ENCODE measurements around the gene TUBA3E. TPM values are rescaled to one million over a fixed set of nuclear protein-coding genes. Genes with fewer than 3 reads are reported as not detected.

Gene TUBA3E
- total and polyA plus RNA-seq, 2 of the 13 experiments (the other 11 are each of a cell fraction or from before 2014, with no cell fraction given) = not detected

- TF ChIP-seq SMAD1 (CRISPR knock-in tag; IDR thresholded peaks at IDR 0.05; ENCODE audit: borderline replicate concordance, low read depth) (no peak), EEA1 (CRISPR knock-in tag; IDR thresholded peaks at IDR 0.05; ENCODE audit: borderline replicate concordance) (0 out of 2 replicates have a peak, but pooled peaks have one; percentile 11), ARID4A (CRISPR knock-in tag; IDR thresholded peaks at IDR 0.05; ENCODE audit: borderline replicate concordance) (peak; percentile 14; the same call in 1 of the 2 replicates), KLF6 (CRISPR knock-in tag; IDR thresholded peaks at IDR 0.05) (0 out of 2 replicates have a peak, but pooled peaks have one; percentile 8), ZNF891 (CRISPR knock-in tag; IDR thresholded peaks at IDR 0.05) (no peak), TRAFD1 (CRISPR knock-in tag; IDR thresholded peaks at IDR 0.05; ENCODE audit: borderline replicate concordance) (no peak), BCL6 (CRISPR knock-in tag; IDR thresholded peaks at IDR 0.05) (no peak), HNF4A (CRISPR knock-in tag; IDR thresholded peaks at IDR 0.05) (peak; percentile 44; the same call in 1 of the 2 replicates), PHB2 (IDR thresholded peaks at IDR 0.05; ENCODE audit: partially characterized antibody) (no peak), TEAD2 (CRISPR knock-in tag; IDR thresholded peaks at IDR 0.05) (no peak), ZFY (CRISPR knock-in tag; IDR thresholded peaks at IDR 0.05) (0 out of 2 replicates have a peak, but pooled peaks have one; percentile 7)
- TF ChIP-seq, protein P1, sequence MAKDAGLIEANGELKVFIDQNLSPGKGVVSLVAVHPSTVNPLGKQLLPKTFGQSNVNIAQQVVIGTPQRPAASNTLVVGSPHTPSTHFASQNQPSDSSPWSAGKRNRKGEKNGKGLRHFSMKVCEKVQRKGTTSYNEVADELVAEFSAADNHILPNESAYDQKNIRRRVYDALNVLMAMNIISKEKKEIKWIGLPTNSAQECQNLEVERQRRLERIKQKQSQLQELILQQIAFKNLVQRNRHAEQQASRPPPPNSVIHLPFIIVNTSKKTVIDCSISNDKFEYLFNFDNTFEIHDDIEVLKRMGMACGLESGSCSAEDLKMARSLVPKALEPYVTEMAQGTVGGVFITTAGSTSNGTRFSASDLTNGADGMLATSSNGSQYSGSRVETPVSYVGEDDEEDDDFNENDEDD (CRISPR knock-in tag; IDR thresholded peaks at IDR 0.05; ENCODE audit: borderline replicate concordance) = 0 out of 2 replicates have a peak, but pooled peaks have one; percentile 14
- TF ChIP-seq, protein P2, sequence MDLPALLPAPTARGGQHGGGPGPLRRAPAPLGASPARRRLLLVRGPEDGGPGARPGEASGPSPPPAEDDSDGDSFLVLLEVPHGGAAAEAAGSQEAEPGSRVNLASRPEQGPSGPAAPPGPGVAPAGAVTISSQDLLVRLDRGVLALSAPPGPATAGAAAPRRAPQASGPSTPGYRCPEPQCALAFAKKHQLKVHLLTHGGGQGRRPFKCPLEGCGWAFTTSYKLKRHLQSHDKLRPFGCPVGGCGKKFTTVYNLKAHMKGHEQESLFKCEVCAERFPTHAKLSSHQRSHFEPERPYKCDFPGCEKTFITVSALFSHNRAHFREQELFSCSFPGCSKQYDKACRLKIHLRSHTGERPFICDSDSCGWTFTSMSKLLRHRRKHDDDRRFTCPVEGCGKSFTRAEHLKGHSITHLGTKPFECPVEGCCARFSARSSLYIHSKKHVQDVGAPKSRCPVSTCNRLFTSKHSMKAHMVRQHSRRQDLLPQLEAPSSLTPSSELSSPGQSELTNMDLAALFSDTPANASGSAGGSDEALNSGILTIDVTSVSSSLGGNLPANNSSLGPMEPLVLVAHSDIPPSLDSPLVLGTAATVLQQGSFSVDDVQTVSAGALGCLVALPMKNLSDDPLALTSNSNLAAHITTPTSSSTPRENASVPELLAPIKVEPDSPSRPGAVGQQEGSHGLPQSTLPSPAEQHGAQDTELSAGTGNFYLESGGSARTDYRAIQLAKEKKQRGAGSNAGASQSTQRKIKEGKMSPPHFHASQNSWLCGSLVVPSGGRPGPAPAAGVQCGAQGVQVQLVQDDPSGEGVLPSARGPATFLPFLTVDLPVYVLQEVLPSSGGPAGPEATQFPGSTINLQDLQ (CRISPR knock-in tag; IDR thresholded peaks at IDR 0.05) = no peak
- TF ChIP-seq, protein P3, sequence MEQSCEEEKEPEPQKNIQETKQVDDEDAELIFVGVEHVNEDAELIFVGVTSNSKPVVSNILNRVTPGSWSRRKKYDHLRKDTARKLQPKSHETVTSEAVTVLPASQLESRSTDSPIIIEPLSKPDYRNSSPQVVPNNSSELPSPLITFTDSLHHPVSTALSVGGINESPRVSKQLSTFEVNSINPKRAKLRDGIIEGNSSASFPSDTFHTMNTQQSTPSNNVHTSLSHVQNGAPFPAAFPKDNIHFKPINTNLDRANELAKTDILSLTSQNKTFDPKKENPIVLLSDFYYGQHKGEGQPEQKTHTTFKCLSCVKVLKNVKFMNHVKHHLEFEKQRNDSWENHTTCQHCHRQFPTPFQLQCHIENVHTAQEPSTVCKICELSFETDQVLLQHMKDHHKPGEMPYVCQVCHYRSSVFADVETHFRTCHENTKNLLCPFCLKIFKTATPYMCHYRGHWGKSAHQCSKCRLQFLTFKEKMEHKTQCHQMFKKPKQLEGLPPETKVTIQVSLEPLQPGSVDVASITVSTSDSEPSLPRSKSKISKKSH (CRISPR knock-in tag; IDR thresholded peaks at IDR 0.05; ENCODE audit: borderline replicate concordance) = no peak
- TF ChIP-seq, protein P4, sequence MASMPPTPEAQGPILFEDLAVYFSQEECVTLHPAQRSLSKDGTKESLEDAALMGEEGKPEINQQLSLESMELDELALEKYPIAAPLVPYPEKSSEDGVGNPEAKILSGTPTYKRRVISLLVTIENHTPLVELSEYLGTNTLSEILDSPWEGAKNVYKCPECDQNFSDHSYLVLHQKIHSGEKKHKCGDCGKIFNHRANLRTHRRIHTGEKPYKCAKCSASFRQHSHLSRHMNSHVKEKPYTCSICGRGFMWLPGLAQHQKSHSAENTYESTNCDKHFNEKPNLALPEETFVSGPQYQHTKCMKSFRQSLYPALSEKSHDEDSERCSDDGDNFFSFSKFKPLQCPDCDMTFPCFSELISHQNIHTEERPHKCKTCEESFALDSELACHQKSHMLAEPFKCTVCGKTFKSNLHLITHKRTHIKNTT (CRISPR knock-in tag; IDR thresholded peaks at IDR 0.05) = no peak
These were observed 14.5 kb downstream of the TUBA3E start (continued) for GRCh38 chr2:130183512-130184373.

Measured in HepG2 (cell line).